Activated T-helper 2 cell treated with anti-CD3 and anti-CD28 coated beads, Interferon-gamma antibody, Interleukin-2, Interleukin-4, amounts not matched to agents 10 μg/mL and 5 μg/mL and 100 μg/mL, durations not matched to agents 14 hours and 24 hours and 36 hours (primary cell): ENCODE data around the gene PALLD. TPM values are rescaled to one million over a fixed set of nuclear protein-coding genes. Genes with fewer than 3 reads are reported as not detected.
"Not testable (repeated sequence)": the region's sequence is repeated elsewhere in the genome, so short reads cannot be mapped to it uniquely, and the experiment has no call there.

Experiments used
- DNase-seq: peaks from one replicate; pipeline ENCODE4 v3.0.0; 2021; ENCODE audit warnings: low spot score
- H3K27ac Mint-ChIP-seq: one replicate; pipeline ENCODE4 v1.8.0; 2021; ENCODE audit warnings: mixed read lengths
- H3K27me3 Mint-ChIP-seq: one replicate; pipeline ENCODE4 v1.8.0; 2021; ENCODE audit warnings: low read depth, mixed read lengths
- H3K36me3 Mint-ChIP-seq: one replicate; pipeline ENCODE4 v1.8.0; 2021; ENCODE audit warnings: low read depth, mixed read lengths
- H3K4me1 Mint-ChIP-seq: one replicate; pipeline ENCODE4 v1.8.0; 2021; ENCODE audit warnings: low read depth, mixed read lengths
- H3K4me3 Mint-ChIP-seq: one replicate; pipeline ENCODE4 v1.8.0; 2021; ENCODE audit warnings: low read depth, mild to moderate bottlenecking, moderate library complexity, mixed read lengths
- H3K9me3 Mint-ChIP-seq: one replicate; pipeline ENCODE4 v1.8.0; 2021; ENCODE audit warnings: mixed read lengths
- intact Hi-C: fragments of 100-400 bp; cut with micrococcal nuclease; formaldehyde crosslinking; loops from one replicate; pipeline ENCODE4 v1.15.1; 2023
- total RNA-seq: library from RNA; stranded (reverse); gene quantifications from 2 replicates; pipeline ENCODE4 v1.2.3, GENCODE V29; 2022

PALLD gene
- total RNA-seq, result 19.3 and 19.8 TPM in 2 replicates

DNA sequence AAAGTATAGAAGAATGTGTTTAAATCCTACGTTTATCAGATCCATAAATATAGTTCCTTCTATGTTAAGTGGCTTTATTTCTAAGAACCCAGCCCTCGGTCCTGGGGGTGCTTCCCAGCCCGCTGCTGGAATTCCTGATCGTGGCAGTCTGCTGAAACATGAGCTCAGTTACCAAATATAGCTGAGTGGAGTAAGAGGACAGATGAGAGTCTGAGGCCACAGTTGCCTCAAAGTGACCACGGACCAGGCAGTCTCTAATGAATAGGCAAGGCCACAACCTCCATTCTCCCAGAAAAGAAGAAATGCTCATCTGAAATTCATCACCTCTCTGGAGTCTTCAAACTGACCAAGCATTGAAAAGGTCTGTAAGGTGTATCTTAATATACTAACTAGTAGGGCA, at the start of gene PALLD:
Gene PALLD (plus strand): TSS at position 219 of the 400 bp plus-strand sequence.
- no peak for DNase-seq
- Mint-ChIP-seq H3K4me3 (no peak within 1 kb of the TSS), H3K9me3 (no peaks in the 10 kb centered on the region), H3K36me3 (no peaks in the 10 kb centered on the region), H3K4me1 (no peaks in the 10 kb centered on the region), H3K27ac (no peak within 1 kb of the TSS), H3K27me3 (peaks cover 41% of the 10 kb centered on the region)
- intact Hi-C loops, result no loop called here

DNA sequence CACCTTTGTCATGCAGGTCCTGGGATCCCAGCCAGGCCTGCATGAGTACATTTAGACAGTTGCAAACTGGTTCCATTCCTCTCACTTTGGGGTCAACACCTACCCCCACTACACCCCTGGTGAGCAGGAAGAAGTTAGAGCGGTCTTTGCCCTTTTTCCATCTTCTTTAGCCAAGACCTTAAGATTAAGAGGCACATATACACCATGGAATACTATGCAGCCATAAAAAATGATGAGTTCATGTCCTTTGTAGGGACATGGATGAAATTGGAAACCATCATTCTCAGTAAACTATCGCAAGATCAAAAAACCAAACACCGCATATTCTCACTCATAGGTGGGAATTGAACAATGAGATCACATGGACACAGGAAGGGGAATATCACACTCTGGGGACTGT, 47.8 kb upstream of the PALLD start:
- H3K27me3 Mint-ChIP-seq, H3K9me3 Mint-ChIP-seq, intact Hi-C loops, DNase-seq, H3K4me3 Mint-ChIP-seq, H3K27ac Mint-ChIP-seq: not testable (repeated sequence)
- Mint-ChIP-seq H3K4me1 (peaks cover 19% of the 10 kb centered on the region), H3K36me3 (peaks cover 37% of the 10 kb centered on the region)

DNA sequence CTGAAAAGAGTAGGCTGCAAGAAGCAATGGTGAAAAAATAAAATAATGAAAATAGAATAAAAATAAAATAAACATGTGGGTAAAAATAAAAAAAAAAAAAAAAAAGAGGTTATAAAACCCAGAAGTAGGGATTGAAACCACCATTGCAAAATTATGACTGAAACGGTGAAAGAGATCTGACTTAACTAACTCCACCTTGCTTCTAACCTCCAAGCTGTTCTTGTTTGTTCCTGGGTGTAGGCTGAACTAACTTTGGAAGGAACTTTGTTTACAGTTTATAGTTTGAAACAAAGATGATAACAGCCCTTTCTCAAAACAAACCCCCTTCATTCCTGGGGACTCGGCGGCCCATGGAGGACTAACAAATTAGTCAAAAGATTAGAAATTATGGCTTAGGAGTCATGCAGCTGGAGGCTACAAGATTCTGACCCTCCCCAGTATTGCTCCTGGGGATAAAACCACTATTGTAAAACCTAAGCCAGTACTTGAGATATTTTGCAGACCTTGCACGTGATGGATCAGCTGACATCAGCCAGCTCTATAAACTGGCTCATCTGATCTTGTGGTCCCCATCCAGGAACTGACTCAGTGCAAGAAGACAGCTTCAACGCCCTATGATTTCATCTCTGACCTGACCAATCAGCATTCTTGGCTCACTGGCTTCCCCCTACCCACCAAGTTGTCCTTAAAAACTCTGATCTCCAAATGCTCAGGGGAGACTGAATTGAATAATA, 47.0 kb upstream of the PALLD start:
- H3K36me3 Mint-ChIP-seq, result peaks cover 39% of the 10 kb centered on the region
- H3K4me1 Mint-ChIP-seq, result peaks cover 19% of the 10 kb centered on the region
- peaks cover 6% of the 10 kb centered on the region for H3K9me3 Mint-ChIP-seq
- peak; percentile 15 for DNase-seq
- H3K27me3 Mint-ChIP-seq, result no peaks in the 10 kb centered on the region
- H3K27ac Mint-ChIP-seq, result peak overlapping the region; percentile 23
- no peak overlapping the region for H3K4me3 Mint-ChIP-seq
- intact Hi-C loops, result no loop called here

- H3K27ac Mint-ChIP-seq, result no peak overlapping the region
- H3K27me3 Mint-ChIP-seq, result no peaks in the 10 kb centered on the region
- DNase-seq, result no peak
- intact Hi-C loops, result no loop called here
- peaks cover 47% of the 10 kb centered on the region for H3K36me3 Mint-ChIP-seq
- H3K4me3 Mint-ChIP-seq, result no peak overlapping the region
- H3K4me1 Mint-ChIP-seq, result peaks cover 19% of the 10 kb centered on the region
- H3K9me3 Mint-ChIP-seq, result peaks cover 6% of the 10 kb centered on the region
Measured at GRCh38 chr4:168451331-168451730, 45.5 kb upstream of the PALLD start.

GRCh38 chr4:168451744-168452390, 45.0 kb upstream of the PALLD start:
- intact Hi-C loops, result no loop called here

GRCh38 chr4:168453146-168453545, 43.7 kb upstream of the PALLD start:
- no peak for DNase-seq
- Mint-ChIP-seq H3K4me3 (no peak overlapping the region), H3K4me1 (peaks cover 19% of the 10 kb centered on the region), H3K9me3 (peaks cover 6% of the 10 kb centered on the region), H3K27ac (no peak overlapping the region), H3K27me3 (no peaks in the 10 kb centered on the region), H3K36me3 (peaks cover 41% of the 10 kb centered on the region)
- intact Hi-C loops, result no loop called here

More at GRCh38 chr4:168451744-168452390, 45.0 kb upstream of the PALLD start:
- peaks cover 19% of the 10 kb centered on the region for H3K4me1 Mint-ChIP-seq
- H3K9me3 Mint-ChIP-seq, result peaks cover 6% of the 10 kb centered on the region
- no peak overlapping the region for H3K4me3 Mint-ChIP-seq
- no peak overlapping the region for H3K27ac Mint-ChIP-seq
- H3K27me3 Mint-ChIP-seq, result no peaks in the 10 kb centered on the region
- H3K36me3 Mint-ChIP-seq, result peaks cover 47% of the 10 kb centered on the region
- no peak for DNase-seq

DNA sequence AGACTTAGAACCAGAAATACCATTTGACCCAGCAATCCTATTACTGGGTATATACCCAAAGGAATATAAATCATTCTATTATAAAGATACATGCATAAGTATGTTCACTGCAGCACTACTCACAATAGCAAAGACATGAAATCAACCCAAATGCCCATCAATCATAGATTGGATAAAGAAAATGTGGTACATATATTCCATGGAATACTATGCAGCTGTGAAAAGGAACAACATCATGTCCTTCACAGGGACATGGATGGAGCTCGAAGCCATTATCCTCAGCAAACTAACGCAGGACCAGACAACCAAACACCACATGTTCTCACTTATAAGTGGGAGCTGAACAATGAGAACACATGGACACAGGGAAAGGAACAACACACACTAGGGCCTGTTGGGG, 38.6 kb upstream of the PALLD start:
- H3K36me3 Mint-ChIP-seq, result peaks cover 26% of the 10 kb centered on the region
- H3K9me3 Mint-ChIP-seq, intact Hi-C loops: not testable (repeated sequence)

DNA sequence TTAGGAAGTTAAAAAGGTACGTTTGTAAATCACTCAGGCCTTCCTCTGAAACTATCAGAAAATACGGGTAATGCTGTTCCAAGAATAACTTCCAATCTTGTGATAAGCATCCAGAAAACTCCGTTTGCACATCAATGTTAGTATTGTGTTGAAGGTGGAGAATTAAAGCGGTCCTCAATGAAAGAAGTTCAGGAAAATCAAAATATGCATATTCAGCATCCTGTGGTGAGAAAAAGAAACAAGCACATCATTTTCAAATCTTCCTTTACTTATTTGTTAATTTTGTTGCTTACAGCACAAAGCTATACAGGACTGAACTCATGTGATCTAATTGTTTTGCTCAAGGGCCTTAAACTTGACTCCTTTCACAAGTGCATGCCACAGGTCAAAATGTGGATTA, 35.0 kb upstream of the PALLD start:
- DNase-seq, result no peak
- intact Hi-C loops, result no loop called here
- Mint-ChIP-seq H3K4me3 (no peak overlapping the region), H3K27me3 (no peaks in the 10 kb centered on the region), H3K9me3 (no peaks in the 10 kb centered on the region), H3K4me1 (no peaks in the 10 kb centered on the region), H3K36me3 (peaks cover 23% of the 10 kb centered on the region), H3K27ac (no peak overlapping the region)

More for the DNA sequence above, 38.6 kb upstream of the PALLD start:
- H3K27me3 Mint-ChIP-seq, DNase-seq, H3K4me3 Mint-ChIP-seq, H3K27ac Mint-ChIP-seq, H3K4me1 Mint-ChIP-seq: not testable (repeated sequence)

DNA sequence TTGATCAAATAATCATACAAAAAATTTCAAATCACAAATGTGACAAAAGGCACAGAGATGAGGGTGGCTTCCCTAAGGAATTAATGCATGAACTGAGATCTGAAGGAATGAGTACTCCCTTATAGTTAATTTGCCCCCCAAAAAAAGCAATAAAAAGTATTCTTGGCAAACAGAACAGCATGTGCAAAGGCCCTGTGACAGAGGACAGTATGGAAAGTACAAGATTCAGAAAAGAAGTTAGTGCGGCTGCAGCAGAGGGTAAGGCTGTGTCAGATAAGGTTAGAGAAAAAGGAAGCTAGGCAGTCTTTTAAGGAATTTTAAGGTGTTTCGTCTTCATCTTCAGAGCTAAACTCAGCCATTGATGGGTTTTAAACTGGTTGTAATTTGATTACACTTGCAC, 23.9 kb upstream of the PALLD start:
- H3K4me3 Mint-ChIP-seq, result no peak overlapping the region
- H3K27ac Mint-ChIP-seq, result no peak overlapping the region
- peaks cover 31% of the 10 kb centered on the region for H3K36me3 Mint-ChIP-seq
- H3K4me1 Mint-ChIP-seq, result peaks cover 15% of the 10 kb centered on the region
- H3K9me3 Mint-ChIP-seq, result no peaks in the 10 kb centered on the region
- peaks cover 8% of the 10 kb centered on the region for H3K27me3 Mint-ChIP-seq
- intact Hi-C loops, result no loop called here
- no peak for DNase-seq

DNA sequence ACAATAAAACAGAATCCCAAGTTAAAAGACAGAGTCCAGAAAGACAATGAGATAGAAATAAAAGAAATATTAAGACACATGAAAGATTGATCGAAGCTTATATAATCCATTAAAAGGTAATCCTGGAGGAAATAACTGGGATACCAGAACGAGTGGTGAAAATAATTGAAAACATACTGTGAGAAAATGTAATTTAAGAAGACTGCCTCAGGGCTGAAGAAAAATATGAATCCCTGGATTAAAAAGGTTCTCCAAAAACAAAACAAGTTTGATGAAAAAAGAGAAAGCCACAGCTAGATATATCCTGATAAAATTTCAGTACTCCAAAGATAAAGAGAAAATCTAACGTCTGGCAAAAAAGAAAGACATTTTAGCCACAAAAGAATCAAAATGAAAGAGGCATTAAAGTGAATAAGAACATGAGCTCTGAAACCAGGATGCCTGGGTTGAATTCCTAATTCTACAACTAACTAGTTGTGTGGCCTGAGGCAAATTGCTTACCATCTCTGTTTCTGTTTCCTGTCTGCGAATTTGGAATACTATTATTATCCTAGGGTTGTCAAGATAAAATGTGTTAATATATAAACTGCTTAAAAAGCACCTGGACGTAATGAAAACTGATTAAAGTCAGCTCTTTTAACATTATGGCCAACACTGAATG, 22.1 kb upstream of the PALLD start:
- no peak overlapping the region for H3K4me3 Mint-ChIP-seq

GRCh38 chr4:168475745-168476144, 21.1 kb upstream of the PALLD start:
- H3K9me3 Mint-ChIP-seq, result no peaks in the 10 kb centered on the region
- peaks cover 30% of the 10 kb centered on the region for H3K36me3 Mint-ChIP-seq
- no peak overlapping the region for H3K4me3 Mint-ChIP-seq
- DNase-seq, result no peak
- H3K27me3 Mint-ChIP-seq, result peaks cover 18% of the 10 kb centered on the region
- intact Hi-C loops, result no loop called here
- peaks cover 29% of the 10 kb centered on the region for H3K4me1 Mint-ChIP-seq
- H3K27ac Mint-ChIP-seq, result no peak overlapping the region

More for the DNA sequence above, 22.1 kb upstream of the PALLD start:
- Mint-ChIP-seq H3K27ac (no peak overlapping the region), H3K27me3 (peaks cover 18% of the 10 kb centered on the region), H3K4me1 (peaks cover 23% of the 10 kb centered on the region), H3K36me3 (peaks cover 32% of the 10 kb centered on the region), H3K9me3 (no peaks in the 10 kb centered on the region)
- intact Hi-C loops, result no loop called here
- no peak for DNase-seq

- Mint-ChIP-seq H3K27ac (no peak overlapping the region), H3K4me3 (peak overlapping the region; percentile 31), H3K9me3 (peaks cover 4% of the 10 kb centered on the region), H3K4me1 (peaks cover 51% of the 10 kb centered on the region), H3K36me3 (peaks cover 17% of the 10 kb centered on the region), H3K27me3 (peaks cover 24% of the 10 kb centered on the region)
- DNase-seq, result no peak
- intact Hi-C loops, result no loop called here
Measured at GRCh38 chr4:168478868-168479267, 18.0 kb upstream of the PALLD start.
